Erythroblast (primary cell): ENCODE results near the gene ZNF654.

Source experiments
- GATA1 ChIP-seq: IDR thresholded peaks from 2 replicates; pipeline ENCODE4 v1.6.1; 2011; ENCODE audit warnings: low read depth, mild to moderate bottlenecking, control low read depth, low read length, moderate library complexity
- POLR2A ChIP-seq: IDR thresholded peaks from 2 replicates; pipeline ENCODE4 v1.6.1; 2011; ENCODE audit warnings: mild to moderate bottlenecking, low read length

- no peak for TF ChIP-seq POLR2A
- no peak for TF ChIP-seq GATA1
Measured at GRCh38 chr3:88123526-88123925, 64.5 kb downstream of the ZNF654 start.
